CD4-positive, alpha-beta T cell treated with Interleukin-12 subunit alpha and Interleukin-12 subunit beta, for 1 hour (primary cell): ENCODE results near the gene SLC16A9.
"Not testable (repeated sequence)": the region's sequence is repeated elsewhere in the genome, so short reads cannot be mapped to it uniquely, and the experiment has no call there.

Experiments used
- DNase-seq: peaks from one replicate; pipeline ENCODE4 v3.0.0-alpha.2; 2020

Gene SLC16A9, protein sequence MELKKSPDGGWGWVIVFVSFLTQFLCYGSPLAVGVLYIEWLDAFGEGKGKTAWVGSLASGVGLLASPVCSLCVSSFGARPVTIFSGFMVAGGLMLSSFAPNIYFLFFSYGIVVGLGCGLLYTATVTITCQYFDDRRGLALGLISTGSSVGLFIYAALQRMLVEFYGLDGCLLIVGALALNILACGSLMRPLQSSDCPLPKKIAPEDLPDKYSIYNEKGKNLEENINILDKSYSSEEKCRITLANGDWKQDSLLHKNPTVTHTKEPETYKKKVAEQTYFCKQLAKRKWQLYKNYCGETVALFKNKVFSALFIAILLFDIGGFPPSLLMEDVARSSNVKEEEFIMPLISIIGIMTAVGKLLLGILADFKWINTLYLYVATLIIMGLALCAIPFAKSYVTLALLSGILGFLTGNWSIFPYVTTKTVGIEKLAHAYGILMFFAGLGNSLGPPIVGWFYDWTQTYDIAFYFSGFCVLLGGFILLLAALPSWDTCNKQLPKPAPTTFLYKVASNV

DNA sequence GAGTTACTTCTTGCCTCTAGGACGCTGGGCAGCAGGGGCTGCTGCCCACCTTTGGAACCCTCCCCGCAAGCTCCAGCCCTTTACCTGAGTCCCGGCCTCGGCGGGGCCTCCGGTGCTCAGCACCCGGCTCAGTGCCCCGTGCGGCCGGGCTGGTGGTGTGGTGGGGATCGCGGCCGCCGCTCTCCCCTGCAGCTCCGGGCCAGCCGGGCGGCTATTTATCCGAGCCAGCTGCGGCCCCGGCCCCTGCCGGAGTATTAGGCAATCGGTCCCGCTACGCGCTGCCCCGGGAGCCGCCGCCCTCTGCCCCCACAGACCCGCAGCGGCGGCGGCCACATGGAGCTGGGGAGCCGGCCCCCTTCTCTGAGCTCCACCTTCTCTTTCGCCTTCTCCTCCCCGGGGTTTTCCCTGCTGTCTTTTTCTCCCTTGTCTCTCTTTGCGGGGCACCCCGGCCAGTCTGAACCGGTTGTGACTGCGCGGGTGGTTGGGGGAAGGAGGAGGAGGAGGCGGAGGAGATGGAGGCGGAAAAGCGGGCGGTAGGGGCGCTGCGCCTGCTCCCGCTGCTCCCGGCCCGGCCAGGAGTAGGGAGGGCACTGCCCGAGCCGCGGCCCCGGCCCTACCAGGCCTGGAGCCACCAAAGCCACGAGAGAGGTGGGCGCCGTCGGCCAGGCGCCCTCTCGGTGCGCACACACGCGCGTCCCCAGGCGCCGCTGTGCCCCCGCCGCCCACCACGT lies at the start of gene SLC16A9:
TSS of gene SLC16A9 (minus strand) at position 456 of the 731 bp plus-strand sequence. CDS start 25,559 bp downstream, outside the sequence.
- no peak for DNase-seq

DNA sequence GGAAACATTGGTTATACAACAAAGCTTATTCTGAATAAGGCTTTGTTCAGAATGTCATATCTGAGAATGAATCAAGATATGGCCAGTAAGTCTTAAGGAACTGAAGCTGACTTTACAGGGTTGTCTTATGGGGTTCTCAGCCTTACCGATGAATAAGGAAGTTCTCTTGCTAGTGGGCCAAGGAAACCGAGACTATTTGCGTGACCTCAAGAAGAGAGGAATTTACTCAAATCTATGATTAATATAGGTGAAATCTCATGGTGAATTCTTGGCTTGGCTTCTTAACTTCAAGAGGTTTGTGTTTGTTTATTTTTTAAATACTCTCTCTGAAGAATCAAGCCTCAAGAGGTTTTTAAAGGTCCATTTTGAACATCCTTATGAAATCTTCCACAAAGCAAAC lies 48.3 kb upstream of the SLC16A9 start:
- DNase-seq = no peak

DNA sequence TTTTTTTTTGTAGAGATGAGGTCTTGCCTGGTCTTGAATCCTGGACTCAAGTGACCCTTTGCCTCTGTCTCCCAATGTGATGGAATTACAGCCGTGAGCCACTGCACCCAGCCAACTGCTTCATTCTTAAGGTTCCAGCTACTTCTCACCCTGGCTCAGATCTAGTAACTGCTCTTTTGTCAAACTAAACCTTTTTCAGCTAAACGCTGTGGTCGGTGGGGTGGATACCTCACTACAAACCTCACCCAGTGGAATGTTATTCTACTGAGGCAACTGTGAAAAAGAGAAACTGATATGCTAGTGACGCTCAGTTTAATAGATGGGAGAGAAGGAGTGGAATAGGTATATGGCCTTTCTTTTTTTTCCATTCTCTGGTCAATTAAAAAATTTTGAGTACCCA lies 45.3 kb upstream of the SLC16A9 start:
- DNase-seq = no peak

DNA sequence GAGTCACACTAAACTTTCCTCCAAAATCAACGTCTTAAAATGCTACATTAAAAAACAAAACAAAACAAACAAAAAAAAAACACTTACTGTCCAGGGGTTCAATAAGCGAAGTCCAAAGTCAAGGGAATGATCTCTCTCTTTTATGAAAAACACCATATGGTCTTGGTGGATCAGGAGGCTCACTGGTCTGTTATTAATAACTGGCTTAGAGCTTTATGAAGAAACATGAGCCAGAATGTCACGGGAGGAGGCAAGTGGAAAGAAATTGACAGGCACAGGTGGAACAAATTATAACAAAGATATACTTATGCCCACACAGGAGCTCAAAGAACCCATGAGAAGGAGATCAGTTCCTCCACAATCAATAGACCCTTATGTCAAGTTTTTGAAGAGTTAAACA lies 43.6 kb upstream of the SLC16A9 start, which contains the start of gene MRLN:
TSS of gene MRLN (minus strand) at position 189 of the 400 bp plus-strand sequence.
- no peak for DNase-seq

DNA sequence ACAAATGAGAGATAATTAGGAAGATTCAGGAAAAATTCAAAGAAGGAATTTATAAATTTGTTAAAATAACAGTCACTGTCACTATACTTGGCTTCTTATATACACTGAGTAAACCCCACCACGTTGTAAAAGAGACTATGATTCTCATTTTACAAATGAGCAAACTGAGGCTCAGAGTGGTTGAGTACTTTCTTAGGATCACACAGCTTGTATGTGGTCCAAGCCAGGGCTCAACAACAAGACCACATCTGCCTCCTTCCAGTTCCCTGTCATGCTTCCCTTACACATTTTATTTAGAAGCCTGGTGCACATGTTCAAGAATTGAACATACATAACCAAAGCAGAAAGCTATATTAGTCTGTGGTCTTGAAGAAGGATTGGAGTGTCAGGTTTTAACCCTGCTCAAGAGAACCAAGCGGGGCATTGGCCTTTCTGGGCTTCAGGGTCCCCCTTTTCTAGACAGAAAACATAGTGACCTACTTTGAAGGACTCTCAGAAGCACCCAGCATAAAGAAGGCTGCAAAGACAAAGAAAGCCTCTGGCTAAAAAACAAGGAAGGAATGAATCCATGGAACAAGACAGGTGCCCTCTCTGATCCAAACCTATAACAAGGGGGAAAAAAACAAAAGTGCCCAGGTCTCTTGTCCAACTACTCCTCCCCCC lies 42.8 kb upstream of the SLC16A9 start:
- no peak for DNase-seq

DNA sequence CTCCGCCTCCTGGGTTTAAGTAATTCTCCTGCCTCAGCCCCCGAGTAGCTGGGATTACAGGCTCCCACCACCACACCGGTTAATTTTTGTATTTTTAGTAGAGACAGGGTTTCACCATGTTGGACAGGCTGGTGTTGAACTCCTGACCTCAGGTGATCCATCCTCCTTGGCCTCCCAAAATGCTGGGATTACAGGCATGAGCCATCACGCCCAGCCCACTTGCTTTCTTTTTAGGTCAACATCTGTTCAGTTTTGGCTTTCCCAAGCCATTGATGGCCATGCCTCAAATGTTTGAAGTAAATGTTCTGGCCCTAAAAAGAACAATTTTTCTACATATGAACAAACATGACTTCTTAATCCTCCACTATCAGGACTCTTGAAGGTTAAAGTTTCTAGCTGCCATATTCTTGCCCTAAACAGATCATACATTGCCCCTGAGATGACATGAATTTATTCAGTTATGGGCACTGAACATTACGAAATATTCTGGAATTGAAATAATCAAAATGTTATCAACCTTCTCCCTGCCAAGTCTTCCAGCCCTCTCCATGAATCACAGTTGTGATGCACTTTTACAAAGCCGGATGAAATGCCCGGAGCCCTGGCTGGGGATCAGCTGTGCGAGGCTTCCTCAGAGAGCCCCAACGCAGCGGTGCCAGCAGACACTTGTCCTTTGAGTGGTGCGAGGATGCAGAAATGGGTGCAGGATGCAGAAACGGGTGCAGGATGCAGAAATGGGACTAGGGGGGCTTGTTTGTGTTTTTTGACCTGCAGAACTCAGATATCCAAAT lies 40.7 kb upstream of the SLC16A9 start:
- DNase-seq = no peak

DNA sequence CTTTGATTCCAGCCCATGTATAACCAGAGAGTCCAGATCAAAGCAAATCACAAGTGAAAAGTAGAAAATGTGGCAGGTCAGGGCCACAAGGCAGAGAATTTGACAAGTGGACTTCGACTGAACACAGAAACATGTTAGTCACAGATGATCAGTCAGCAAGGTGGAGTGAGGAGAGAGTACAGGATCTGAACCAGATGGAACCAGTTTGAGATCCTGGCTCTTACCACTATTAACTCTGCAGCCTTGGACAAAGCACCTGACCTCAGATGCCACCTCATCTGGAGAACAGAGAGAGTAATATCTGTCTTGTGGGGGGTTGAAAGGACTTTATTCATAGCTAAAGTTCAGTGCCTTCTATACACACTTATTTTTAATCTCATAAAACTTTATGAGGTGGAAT lies 39.2 kb upstream of the SLC16A9 start:
- no peak for DNase-seq

DNA sequence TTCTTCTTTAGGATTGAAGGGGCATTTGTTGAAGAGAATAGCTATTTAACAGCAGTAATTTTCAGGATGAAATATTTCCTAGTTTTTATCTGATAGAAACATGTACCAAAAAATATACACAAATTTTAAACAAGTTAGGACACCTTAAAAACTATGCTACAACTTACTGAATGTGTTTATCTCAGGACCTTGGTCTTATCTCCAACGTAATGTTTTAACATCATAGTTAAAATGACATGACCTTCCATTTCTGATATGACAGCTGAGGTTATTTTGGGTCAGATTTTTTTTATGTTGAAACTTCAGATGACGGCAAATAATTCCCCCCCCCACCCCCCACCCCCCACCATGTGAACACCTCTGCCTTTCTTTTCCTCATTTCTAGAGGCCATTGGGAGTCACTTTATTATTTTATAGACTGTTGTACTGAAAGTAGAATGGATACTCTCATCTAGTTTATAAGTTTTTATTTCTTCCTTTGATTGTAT lies 35.6 kb upstream of the SLC16A9 start:
- DNase-seq = no peak

DNA sequence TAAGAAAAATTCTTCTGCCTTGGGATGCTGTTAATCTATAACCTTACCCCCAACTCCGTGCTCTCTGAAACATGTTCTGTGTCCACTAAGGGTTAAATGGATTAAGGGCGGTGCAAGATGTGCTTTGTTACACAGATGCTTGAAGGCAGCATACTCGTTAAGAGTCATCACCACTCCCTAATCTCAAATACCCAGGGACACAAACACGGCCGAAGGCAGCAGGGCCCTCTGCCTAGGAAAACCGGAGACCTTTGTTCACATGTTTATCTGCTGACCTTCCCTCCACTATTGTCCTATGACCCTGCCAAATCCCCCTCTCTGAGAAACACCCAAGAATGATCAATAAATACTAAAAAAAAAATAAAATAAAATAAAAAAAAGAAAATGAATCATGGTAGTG lies 35.1 kb upstream of the SLC16A9 start:
- DNase-seq = not testable (repeated sequence)

DNA sequence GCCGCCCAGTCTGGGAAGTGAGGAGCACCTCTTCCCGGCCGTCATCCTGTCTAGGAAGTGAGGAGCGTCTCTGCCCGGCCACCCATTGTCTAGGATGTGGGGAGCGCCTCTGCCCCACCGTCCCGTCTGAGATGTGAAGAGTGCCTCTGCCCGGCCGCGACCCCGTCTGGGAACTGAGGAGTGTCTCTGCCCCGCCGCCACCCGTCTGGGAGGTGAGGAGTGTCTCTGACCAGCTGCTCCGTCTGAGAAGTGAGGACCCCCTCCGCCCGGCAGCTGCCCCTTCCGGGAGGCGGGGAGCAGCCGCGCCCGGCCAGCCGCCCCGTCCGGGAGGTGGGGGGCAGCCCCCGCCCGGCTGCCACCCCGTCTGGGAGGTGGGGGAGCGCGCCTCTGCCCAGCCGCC lies 34.5 kb upstream of the SLC16A9 start:
- not testable (repeated sequence) for DNase-seq

DNA sequence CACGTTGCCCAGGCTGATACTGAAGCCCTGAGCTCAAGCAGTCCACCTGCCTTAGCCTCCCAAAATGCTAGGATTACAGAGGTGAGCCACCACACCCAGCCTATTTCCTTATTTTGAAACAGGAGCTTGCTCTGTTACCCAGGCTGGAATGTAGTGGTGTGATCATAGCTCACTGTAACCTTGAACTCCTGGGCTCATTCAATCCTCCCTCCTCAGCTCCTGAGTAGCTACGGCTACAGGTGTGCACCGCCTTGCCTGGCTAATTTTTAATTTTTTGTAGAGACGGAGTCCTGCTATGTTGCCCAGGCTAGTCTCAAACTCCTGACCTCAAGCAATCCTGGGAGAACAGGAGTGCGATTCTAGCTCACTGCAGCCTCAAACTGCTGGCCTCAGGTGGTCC lies 31.9 kb upstream of the SLC16A9 start:
- DNase-seq = no peak

DNA sequence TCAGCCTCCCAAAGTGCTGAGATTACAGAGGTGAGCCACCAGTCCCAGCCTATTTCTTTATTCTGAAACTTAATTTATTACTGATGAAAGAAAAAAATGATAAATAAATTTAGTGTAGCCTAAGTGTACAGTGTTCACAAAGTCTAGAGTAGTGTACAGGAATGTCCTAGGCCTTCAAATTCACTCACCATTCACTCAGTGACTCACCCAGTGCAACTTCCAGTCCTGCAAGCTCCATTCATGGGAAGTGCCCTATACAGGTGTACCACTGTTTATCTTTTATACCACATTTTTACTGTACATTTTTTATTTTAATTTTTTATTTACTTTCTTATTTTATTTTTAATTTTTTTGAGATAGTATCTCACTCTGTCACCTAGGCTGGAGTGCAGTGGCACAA lies 31.4 kb upstream of the SLC16A9 start:
- no peak for DNase-seq

DNA sequence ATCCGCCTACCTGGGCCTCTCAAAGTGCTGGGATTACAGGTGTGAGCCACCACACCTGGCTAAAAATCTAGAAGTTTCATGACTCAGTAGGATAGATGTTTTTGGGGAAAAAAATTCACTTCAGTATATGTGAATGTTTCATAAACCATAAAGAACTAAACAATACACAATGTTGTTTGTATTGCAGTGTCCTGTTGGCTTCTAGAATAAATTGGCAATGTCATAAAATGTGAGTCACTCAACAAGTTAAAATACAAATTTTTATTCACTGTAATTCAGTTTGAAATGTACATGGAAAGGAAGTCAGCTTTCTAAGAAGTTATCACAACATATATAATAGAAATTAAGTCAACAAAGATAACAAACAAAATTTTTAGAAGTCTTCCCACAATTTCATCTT lies 27.1 kb upstream of the SLC16A9 start:
- DNase-seq = no peak

DNA sequence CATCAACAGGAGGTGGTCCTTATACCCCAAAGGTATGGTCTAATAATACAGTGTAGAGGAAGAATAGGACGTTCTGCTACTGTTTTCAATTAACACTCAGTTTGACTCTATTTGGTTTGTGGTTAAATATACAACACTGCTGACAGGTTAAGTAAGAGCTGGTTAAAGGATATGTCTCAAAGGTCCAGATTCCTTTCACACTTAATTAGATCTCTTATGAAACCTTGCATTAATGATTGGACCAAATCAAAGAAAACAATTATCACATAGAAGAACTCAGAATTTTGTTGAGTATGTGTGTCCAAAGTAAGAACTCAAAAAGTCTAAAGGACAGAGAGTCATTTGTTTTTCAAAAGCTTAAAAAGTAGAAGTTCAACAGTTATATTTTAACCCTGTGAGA lies 25.6 kb upstream of the SLC16A9 start:
- no peak for DNase-seq

DNA sequence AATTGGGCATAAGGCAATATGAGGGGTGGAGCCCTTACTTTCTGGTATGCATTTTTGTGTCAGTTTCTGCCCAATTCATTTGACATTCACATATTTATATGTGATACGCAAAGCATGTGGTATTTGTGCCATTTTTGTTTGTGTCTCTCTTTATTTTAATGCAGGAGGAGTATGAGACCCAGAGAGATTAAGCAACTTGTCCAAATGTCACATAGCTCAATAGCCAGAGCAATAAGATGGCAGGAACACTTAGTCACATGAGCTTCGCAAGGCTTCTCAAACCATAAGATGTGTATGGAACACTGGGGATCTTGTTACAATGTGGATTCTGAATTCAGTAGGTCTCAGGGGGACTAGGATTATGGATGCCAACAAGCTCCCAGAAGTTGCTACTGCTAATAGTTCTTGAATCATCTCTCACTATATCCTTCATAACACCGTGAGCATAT lies 24.4 kb upstream of the SLC16A9 start:
- no peak for DNase-seq

DNA sequence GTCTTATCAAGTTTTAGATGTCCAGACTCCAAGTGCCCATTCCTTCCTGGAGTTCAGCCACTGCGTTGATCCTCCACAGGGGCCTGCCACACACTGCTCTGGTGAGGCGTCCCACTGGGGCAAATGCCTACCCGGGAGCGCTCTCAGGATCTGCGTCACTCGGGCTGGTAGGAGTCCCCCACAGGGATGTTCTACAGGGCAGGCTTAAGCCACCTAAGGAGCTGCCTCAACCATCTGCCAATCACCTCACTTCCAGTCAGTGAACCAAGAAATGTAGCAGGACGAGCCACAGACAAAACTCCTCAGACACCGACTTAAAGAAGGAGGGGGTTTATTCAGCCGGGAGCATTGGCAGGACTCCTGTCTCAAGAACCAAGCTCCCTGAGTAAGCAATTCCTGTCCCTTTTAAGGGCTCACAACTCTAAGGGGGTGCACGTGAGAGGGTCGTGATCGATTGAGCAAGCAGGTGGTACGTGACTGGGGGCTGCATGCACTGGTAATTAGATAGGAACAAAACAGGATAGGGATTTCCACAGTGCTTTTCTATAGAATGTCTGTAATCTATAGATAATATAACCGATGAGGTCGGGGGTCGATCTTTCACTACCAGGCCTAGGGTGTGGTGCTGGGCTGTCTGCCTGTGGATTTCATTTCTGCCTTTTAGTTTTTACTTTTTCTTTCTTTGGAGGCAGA lies 23.8 kb upstream of the SLC16A9 start:
- DNase-seq = not testable (repeated sequence)

DNA sequence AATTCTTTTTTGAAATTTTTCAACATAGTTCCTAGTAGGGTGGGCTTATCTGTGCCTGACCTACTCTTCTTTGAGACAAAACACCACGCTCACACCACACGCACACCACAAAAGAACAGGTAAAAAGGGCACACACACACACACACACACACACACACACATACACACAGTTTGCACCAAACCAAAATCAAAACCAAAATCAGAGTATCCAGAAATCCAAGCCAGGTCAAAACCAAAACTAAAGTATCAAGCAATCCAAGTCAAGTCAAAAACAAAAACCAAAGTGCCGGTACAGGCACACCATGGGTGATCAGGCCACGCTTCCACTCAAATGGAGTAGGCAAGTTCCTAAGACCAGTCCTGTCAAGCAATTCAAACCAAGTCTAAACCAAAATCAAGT lies 23.2 kb upstream of the SLC16A9 start:
- DNase-seq = not testable (repeated sequence)

DNA sequence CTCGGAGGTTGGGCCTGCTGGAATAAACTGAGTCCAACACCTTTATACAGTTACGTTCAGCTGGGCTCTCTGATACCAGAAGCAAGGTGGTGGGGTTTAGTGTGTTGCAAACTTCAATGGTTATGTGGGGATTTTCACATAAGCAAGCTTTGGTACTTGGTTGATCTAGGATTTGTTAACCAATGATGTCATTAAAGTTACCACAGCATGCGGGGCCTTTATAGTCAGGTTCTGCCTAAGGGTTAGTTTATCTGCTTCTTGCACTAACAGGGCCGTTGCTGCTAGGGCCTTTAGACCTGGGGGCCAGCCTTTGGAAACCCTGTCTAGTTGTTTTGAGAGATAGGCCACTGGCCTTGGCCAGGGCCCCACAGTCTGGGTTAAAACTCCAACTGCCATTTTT lies 19.5 kb upstream of the SLC16A9 start:
- DNase-seq = not testable (repeated sequence)

DNA sequence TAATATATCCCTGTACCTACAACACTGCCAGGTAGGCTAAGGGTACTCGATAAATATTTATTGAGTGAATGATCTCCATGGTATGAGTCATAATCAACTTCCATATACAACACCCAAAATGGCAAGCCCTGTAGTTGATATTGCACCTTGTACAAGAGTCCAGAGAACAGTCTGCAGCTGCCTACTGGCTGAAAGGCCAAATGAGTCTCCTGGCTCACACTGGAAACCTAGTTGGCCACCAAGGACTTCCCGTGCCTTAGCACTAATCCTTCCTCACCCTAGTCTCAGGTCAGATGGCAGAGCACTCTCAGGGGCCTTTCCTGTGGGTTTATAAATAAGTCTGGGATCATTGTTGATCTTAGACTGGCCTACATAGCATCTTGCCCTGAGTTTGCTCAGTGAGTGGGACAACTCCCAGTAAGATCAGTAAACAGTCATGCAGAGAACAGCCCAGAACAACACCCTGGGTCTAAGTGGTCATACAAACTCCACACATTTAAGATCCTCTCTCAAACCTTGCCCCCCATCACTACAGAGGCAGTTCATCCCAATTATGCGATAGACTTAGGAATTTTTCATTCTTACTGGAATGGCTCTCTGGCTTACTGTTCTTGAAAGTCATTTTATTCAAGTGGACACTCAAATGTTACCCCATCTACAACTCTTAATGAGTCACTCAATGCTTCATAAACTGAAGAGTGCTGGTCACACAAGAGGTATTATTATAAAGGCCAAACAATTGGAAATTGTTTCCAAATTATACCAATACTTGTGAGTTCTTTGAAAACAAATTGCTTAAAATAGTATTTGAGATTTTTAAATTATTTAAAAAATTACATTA lies 14.7 kb upstream of the SLC16A9 start:
- DNase-seq = no peak

DNA sequence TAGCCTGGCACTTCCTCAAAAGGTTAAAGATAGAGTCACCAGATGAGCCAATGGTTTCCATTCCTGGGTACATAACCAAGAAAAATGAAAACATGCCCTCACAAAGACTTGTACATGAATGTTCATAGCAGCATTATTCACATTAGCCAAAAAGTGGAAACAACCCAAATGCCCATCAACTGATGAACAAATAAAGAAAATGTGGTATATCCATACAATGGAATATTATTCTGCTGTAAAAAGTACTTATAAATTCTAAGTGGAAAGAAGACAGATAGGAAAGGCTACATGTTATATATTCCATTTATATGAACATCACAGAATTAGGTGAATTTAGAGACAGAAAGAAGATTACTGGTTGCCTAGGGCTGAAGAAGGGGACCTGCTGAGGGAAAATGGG lies 10.7 kb upstream of the SLC16A9 start:
- no peak for DNase-seq

DNA sequence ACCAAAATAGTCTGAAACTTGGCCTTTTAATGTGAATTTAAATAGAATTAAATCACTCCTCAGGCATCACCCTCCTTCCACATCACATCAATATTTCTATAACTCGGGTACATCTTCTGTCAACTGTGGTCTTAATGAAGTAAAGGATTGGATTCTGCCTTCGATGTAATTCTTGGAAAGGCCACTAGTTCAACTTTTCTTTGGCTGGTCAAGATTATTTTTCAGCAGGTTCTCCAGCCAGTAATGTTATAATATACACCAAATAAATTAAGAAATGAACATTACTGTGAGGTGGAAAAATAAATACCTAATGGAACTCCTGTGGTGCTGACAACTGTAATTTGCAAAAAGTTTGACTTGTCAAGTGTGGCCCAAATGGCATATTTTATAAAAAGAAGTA lies 9.7 kb upstream of the SLC16A9 start:
- no peak for DNase-seq
